HFF-Myc (cell line): Measurements from ENCODE around the gene ARL8B.
A peak's percentile ranks its signal among the peaks of the same experiment; 100 is the strongest.

Experiments used
- DNase-seq: peaks from one replicate; pipeline ENCODE4 v3.0.0-alpha.2; 2011; ENCODE audit warnings: low read depth; ENCODE audit errors: extremely low read depth
- H3K4me3 ChIP-seq: replicated peaks from 2 replicates; pipeline ENCODE4 v1.5.1; 2011; ENCODE audit warnings: low read depth, mild to moderate bottlenecking, control low read depth, low read length
- CTCF ChIP-seq: IDR thresholded peaks from 2 replicates; pipeline ENCODE4 v1.5.1; 2012; ENCODE audit warnings: mild to moderate bottlenecking, low read depth, low read length, control low read depth; ENCODE audit errors: missing control alignments

The ARL8B gene

GRCh38 chr3:5186858-5187155, 64.7 kb downstream of the ARL8B start:
- H3K4me3 ChIP-seq = peak overlapping the region; percentile 95
- DNase-seq = no peak
- TF ChIP-seq CTCF = no peak

GRCh38 chr3:5187156-5187919, 65.2 kb downstream of the ARL8B start, which contains the start of gene EDEM1:
Gene EDEM1 (plus strand): TSS chr3:5187707. CDS start chr3:5187806, 99 bp downstream.
- TF ChIP-seq CTCF = no peak
- peak; percentile 63 for DNase-seq
- H3K4me3 ChIP-seq = peak within 1 kb of the TSS; percentile 95

GRCh38 chr3:5187920-5188418, 65.9 kb downstream of the ARL8B start:
- no peak for DNase-seq
- TF ChIP-seq CTCF = no peak
- peak overlapping the region; percentile 95 for H3K4me3 ChIP-seq

GRCh38 chr3:5188419-5189221, 66.5 kb downstream of the ARL8B start:
- no peak for TF ChIP-seq CTCF

GRCh38 chr3:5190147-5190791, 68.2 kb downstream of the ARL8B start:
- no peak for TF ChIP-seq CTCF
- H3K4me3 ChIP-seq = no peak overlapping the region
- DNase-seq = no peak

More at GRCh38 chr3:5188419-5189221, 66.5 kb downstream of the ARL8B start:
- peak overlapping the region; percentile 95 for H3K4me3 ChIP-seq
- no peak for DNase-seq

- no peak for DNase-seq
- H3K4me3 ChIP-seq = no peak overlapping the region
- no peak for TF ChIP-seq CTCF
These were observed 69.6 kb downstream of the ARL8B start for GRCh38 chr3:5191555-5192304.
